ENCODE measurements around the gene CNTN2.

The CNTN2 gene

GRCh38 chr1:205042911-205043806, at the start of gene CNTN2:
Gene CNTN2 (plus strand): TSS chr1:205043212. CDS start chr1:205053186, 9,974 bp downstream.
- TF ChIP-seq, protein P1, sequence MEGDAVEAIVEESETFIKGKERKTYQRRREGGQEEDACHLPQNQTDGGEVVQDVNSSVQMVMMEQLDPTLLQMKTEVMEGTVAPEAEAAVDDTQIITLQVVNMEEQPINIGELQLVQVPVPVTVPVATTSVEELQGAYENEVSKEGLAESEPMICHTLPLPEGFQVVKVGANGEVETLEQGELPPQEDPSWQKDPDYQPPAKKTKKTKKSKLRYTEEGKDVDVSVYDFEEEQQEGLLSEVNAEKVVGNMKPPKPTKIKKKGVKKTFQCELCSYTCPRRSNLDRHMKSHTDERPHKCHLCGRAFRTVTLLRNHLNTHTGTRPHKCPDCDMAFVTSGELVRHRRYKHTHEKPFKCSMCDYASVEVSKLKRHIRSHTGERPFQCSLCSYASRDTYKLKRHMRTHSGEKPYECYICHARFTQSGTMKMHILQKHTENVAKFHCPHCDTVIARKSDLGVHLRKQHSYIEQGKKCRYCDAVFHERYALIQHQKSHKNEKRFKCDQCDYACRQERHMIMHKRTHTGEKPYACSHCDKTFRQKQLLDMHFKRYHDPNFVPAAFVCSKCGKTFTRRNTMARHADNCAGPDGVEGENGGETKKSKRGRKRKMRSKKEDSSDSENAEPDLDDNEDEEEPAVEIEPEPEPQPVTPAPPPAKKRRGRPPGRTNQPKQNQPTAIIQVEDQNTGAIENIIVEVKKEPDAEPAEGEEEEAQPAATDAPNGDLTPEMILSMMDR (IDR thresholded peaks at IDR 0.05; ENCODE audit: low read depth, low read length) = no peak
- H3K4me3 ChIP-seq (replicated peaks in 1 of 2; ENCODE audit: low read depth in 2 of 2, low read length in 2 of 2) = no peak within 1 kb of the TSS
- no peak for DNase-seq (ENCODE audit: low read depth in 2 of 2)

GRCh38 chr1:204994086-204994862, 48.7 kb upstream of the CNTN2 start:
- H3K4me3 ChIP-seq (replicated peaks in 1 of 2; ENCODE audit: low read depth in 2 of 2, low read length in 2 of 2) = no peak overlapping the region
- peak in 1 of 2 donors; percentile 15 for DNase-seq (ENCODE audit: low read depth in 2 of 2)
- TF ChIP-seq, protein P1 (IDR thresholded peaks at IDR 0.05; ENCODE audit: low read depth, low read length) = no peak

DNA sequence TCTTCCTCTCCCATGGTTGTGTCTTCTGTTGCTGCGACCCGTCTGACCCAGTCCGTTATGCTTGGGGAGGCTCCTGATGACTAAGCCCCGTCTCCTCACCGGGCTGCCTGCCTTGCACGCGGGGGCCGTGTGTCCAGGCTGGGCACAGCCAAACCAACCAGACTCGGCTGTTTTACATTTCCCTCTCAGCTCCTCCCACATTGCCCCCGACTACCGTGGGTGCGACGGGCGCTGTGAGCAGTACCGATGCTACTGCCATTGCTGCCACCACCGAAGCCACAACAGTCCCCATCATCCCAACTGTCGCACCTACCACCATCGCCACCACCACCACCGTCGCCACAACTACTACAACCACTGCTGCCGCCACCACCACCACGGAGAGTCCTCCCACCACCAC, 46.0 kb upstream of the CNTN2 start:
- H3K4me3 ChIP-seq (replicated peaks in 1 of 2; ENCODE audit: low read depth in 2 of 2, low read length in 2 of 2) = no peak overlapping the region
- DNase-seq (ENCODE audit: low read depth in 2 of 2) = no peak
- TF ChIP-seq, protein P1 (IDR thresholded peaks at IDR 0.05; ENCODE audit: low read depth, low read length) = no peak

GRCh38 chr1:204997591-204998355, 45.2 kb upstream of the CNTN2 start:
- DNase-seq (ENCODE audit: low read depth in 2 of 2) = peak in 1 of 2 donors; percentile 35

GRCh38 chr1:205001162-205001561, 41.9 kb upstream of the CNTN2 start:
- TF ChIP-seq, protein P1 (IDR thresholded peaks at IDR 0.05; ENCODE audit: low read depth, low read length) = no peak
- H3K4me3 ChIP-seq (replicated peaks in 1 of 2; ENCODE audit: low read depth in 2 of 2, low read length in 2 of 2) = no peak overlapping the region
- DNase-seq (ENCODE audit: low read depth in 2 of 2) = no peak

More at GRCh38 chr1:204997591-204998355, 45.2 kb upstream of the CNTN2 start:
- H3K4me3 ChIP-seq (replicated peaks in 1 of 2; ENCODE audit: low read depth in 2 of 2, low read length in 2 of 2) = no peak overlapping the region
- TF ChIP-seq, protein P1 (IDR thresholded peaks at IDR 0.05; ENCODE audit: low read depth, low read length) = no peak

- no peak for DNase-seq (ENCODE audit: low read depth in 2 of 2)
- TF ChIP-seq, protein P1 (IDR thresholded peaks at IDR 0.05; ENCODE audit: low read depth, low read length) = no peak
- no peak overlapping the region for H3K4me3 ChIP-seq (replicated peaks in 1 of 2; ENCODE audit: low read depth in 2 of 2, low read length in 2 of 2)
Measured at GRCh38 chr1:205002705-205003104, 40.3 kb upstream of the CNTN2 start.

Measured in cardiac fibroblast (primary cell).